Gastroesophageal sphincter (tissue), 3 donors: Measurements from ENCODE around the gene CNKSR2.

ENCODE experiments used
- CTCF ChIP-seq, 4 experiments: fragments of 200-600 bp in 2 of 4; fragments of 450-650 bp in 2 of 4; sonication (generic) in 1 of 4; IDR thresholded peaks; one replicate each; pipeline ENCODE4 v1.5.1; 2017 to 2019; ENCODE audit warnings: antibody characterized with exemption in 4 of 4, mild to moderate bottlenecking in 2 of 4, moderate library complexity in 2 of 4
- EP300 ChIP-seq: sonication (generic); formaldehyde crosslinking; IDR thresholded peaks from one replicate; pipeline ENCODE4 v1.6.1; 2017; ENCODE audit warnings: antibody characterized with exemption, mild to moderate bottlenecking
- POLR2A ChIP-seq, 2 donors: fragments of 450-650 bp; IDR thresholded peaks; one replicate each; pipeline ENCODE4 v1.6.1; 2017; ENCODE audit warnings: antibody characterized with exemption in 2 of 2, mild to moderate bottlenecking in 2 of 2, moderate library complexity in 1 of 2
- POLR2AphosphoS5 ChIP-seq: sonication (generic); formaldehyde crosslinking; IDR thresholded peaks from one replicate; pipeline ENCODE4 v1.6.1; 2017; ENCODE audit warnings: antibody characterized with exemption

- TF ChIP-seq CTCF (IDR thresholded peaks at IDR 0.05) (no peak), POLR2A (IDR thresholded peaks at IDR 0.05) (no peak), POLR2AphosphoS5 (no peak), EP300 (no peak)
Measured at GRCh38 chrX:21437036-21437435, 62.8 kb downstream of the CNKSR2 start.
